Mucosa of descending colon (tissue), 3 donors: Measurements from ENCODE around the gene PLG. TPM values are rescaled to one million over a fixed set of nuclear protein-coding genes. Genes with fewer than 3 reads are reported as not detected.
A peak's percentile ranks its signal among the peaks of the same experiment; 100 is the strongest.
"Not testable (repeated sequence)": the region's sequence is repeated elsewhere in the genome, so short reads cannot be mapped to it uniquely, and the experiment has no call there.

ENCODE experiments used
- ATAC-seq: fragments of 200-7000 bp; cut with Tn5 transposase; one replicate; pipeline ENCODE4 v1.9.1; 2020; ENCODE audit warnings: mild to moderate bottlenecking, moderate library complexity
- DNase-seq, 3 donors: peaks; one replicate each; pipeline ENCODE4 v3.0.0-alpha.2; 2020
- H3K36me3 ChIP-seq: fragments of 200-600 bp; one replicate; pipeline ENCODE4 v1.8.0; 2021; ENCODE audit warnings: low read depth, mild to moderate bottlenecking
- H3K4me1 ChIP-seq: fragments of 200-600 bp; one replicate; pipeline ENCODE4 v1.8.0; 2021; ENCODE audit warnings: low read depth, mild to moderate bottlenecking
- H3K4me3 ChIP-seq: fragments of 200-600 bp; one replicate; pipeline ENCODE4 v1.8.0; 2021; ENCODE audit warnings: mild to moderate bottlenecking
- H3K9me3 ChIP-seq: fragments of 200-600 bp; one replicate; pipeline ENCODE4 v1.8.0; 2021; ENCODE audit warnings: mild to moderate bottlenecking
- CTCF ChIP-seq: fragments of 200-600 bp; IDR thresholded peaks from one replicate; pipeline ENCODE4 v1.8.0; 2022; ENCODE audit warnings: antibody characterized with exemption, mild to moderate bottlenecking
- intact Hi-C, 2 donors: fragments of 100-400 bp; cut with DNase I in 1 of 2; cut with micrococcal nuclease in 1 of 2; formaldehyde crosslinking; loops; one replicate each; pipeline versions ENCODE4 v1.11.0 to v1.11.1; 2022; cut with DNase I, micrococcal nuclease
- total RNA-seq, 3 donors: library from RNA; stranded (reverse); fragmentation: NEBNext Ultra II Directional in 2 of 3; extraction: Animal tissue kit (Norgen Biotek cat#: 25700) in 2 of 3; gene quantifications; one replicate each; pipeline versions ENCODE4 v1.2.1 to v1.2.4, GENCODE V29; 2021 to 2023
- donor health status: DM: no; HTN: no; CAD: no; lungs with moderate emphysema.
- donor health status: DM: no; HTN: no; CAD: no.
- donor health status: DM: no; HTN: yes; CAD: no.

Gene PLG
- total RNA-seq, 3 donors from 2014 or later: 0.69 TPM; not detected in 2

GRCh38 chr6:160697826-160698225, 4.2 kb upstream of the PLG start:
- intact Hi-C loops: no loop called here
- no peak for DNase-seq
- no peak for ATAC-seq
- Histone ChIP-seq H3K9me3 (no peaks in the 10 kb centered on the region), H3K4me1 (no peaks in the 10 kb centered on the region), H3K36me3 (no peaks in the 10 kb centered on the region), H3K4me3 (no peak overlapping the region)
- no peak for TF ChIP-seq CTCF

- ATAC-seq, H3K4me3 ChIP-seq, DNase-seq, H3K36me3 ChIP-seq, H3K4me1 ChIP-seq, H3K9me3 ChIP-seq, intact Hi-C loops: not testable (repeated sequence)
Measured at GRCh38 chr6:160704688-160705087, 2.6 kb downstream of the PLG start.

GRCh38 chr6:160708993-160709392, 6.9 kb downstream of the PLG start:
- H3K36me3 ChIP-seq, DNase-seq, intact Hi-C loops, H3K4me3 ChIP-seq, H3K9me3 ChIP-seq, ATAC-seq, H3K4me1 ChIP-seq: not testable (repeated sequence)

- no peak for DNase-seq
- no peak for TF ChIP-seq CTCF
- intact Hi-C loops: no loop called here
Measured at GRCh38 chr6:160714731-160715316, 12.8 kb downstream of the PLG start.

GRCh38 chr6:160730911-160731310, 28.9 kb downstream of the PLG start:
- TF ChIP-seq CTCF: no peak
- no peak for ATAC-seq
- Histone ChIP-seq H3K9me3 (no peaks in the 10 kb centered on the region), H3K4me3 (no peak overlapping the region), H3K36me3 (no peaks in the 10 kb centered on the region), H3K4me1 (no peaks in the 10 kb centered on the region)
- intact Hi-C loops: loop anchor here in 1 of 2 donors (5.0 kb wide), 1 partner anchor 636 kb away; no protein-coding TSS in a partner anchor
- DNase-seq: no peak

More at GRCh38 chr6:160714731-160715316, 12.8 kb downstream of the PLG start:
- Histone ChIP-seq H3K4me3 (no peak overlapping the region), H3K36me3 (no peaks in the 10 kb centered on the region), H3K4me1 (no peaks in the 10 kb centered on the region), H3K9me3 (no peaks in the 10 kb centered on the region)
- ATAC-seq: no peak

GRCh38 chr6:160733050-160733646, 31.1 kb downstream of the PLG start:
- intact Hi-C loops: loop anchor here in 1 of 2 donors (5.0 kb wide), 1 partner anchor 634 kb away; no protein-coding TSS in a partner anchor

More at GRCh38 chr6:160733050-160733646, 31.1 kb downstream of the PLG start:
- DNase-seq (peak in 1 of 3 donors; percentile 37), ATAC-seq (peak; percentile 52)
- H3K36me3 ChIP-seq: no peaks in the 10 kb centered on the region
- no peaks in the 10 kb centered on the region for H3K9me3 ChIP-seq
- no peak overlapping the region for H3K4me3 ChIP-seq
- no peaks in the 10 kb centered on the region for H3K4me1 ChIP-seq
- TF ChIP-seq CTCF: peak; percentile 41
